Measurements from ENCODE around the gene C1orf35. TPM values are rescaled to one million over a fixed set of nuclear protein-coding genes. Genes with fewer than 3 reads are reported as not detected.
"Not testable (repeated sequence)": the region's sequence is repeated elsewhere in the genome, so short reads cannot be mapped to it uniquely, and the experiment has no call there.

C1orf35 gene
- total and polyA plus RNA-seq, 2 donors (not counting 1 experiment from before 2014, with no cell fraction given), result 4.8 to 7.6 TPM

DNA sequence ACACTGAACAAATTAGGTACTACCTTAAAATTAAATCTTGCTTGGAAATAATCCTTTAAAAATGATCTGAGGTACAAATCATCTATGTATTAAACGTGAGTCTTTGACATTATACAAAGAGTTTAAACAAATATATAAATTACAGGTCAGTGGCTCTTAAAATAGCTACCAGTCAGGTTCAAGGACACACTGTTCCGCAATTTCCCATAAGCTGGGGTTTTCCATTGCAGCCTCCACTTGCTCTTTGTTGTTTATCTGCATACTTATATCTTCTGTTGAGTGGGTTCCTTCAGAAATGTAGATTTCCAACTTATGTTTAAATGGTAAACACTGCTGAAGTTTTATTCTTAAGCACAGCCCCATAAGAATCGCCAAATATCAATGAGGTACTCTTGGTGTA lies 11.7 kb upstream of the C1orf35 start:
- Histone ChIP-seq H3K27me3 (ENCODE audit: control insufficient read depth, insufficient read depth, low read length) (no peaks in the 10 kb centered on the region), H3K79me2 (ENCODE audit: control insufficient read depth, insufficient read depth, low read length) (no peaks in the 10 kb centered on the region), H3K9me3 (ENCODE audit: control insufficient read depth, insufficient read depth, low read depth, low read length) (no peaks in the 10 kb centered on the region), H3K36me3 (ENCODE audit: control insufficient read depth, insufficient read depth, low read length) (no peaks in the 10 kb centered on the region), H2AFZ (ENCODE audit: low read length) (no peak overlapping the region), H3K9ac (ENCODE audit: insufficient read depth, low read length) (no peak overlapping the region), H3K4me1 (ENCODE audit: control insufficient read depth, extremely low read depth, insufficient read depth, low read length) (no peaks in the 10 kb centered on the region), H3K4me2 (ENCODE audit: extremely low read depth, insufficient read depth, low read length) (no peak overlapping the region), H4K20me1 (ENCODE audit: control insufficient read depth, extremely low read depth, insufficient read depth, low read length) (no peaks in the 10 kb centered on the region), H3K27ac (ENCODE audit: insufficient read depth, low read length) (no peak overlapping the region), H3K4me3 (replicated peaks in 1 of 4; ENCODE audit: control extremely low read depth in 1 of 4, insufficient read depth in 1 of 4, low read depth in 3 of 4, low read length in 4 of 4) (no peak overlapping the region)
- no peak for DNase-seq (ENCODE audit: low read depth in 2 of 2)
- TF ChIP-seq EZH2 (IDR thresholded peaks at IDR 0.05; ENCODE audit: low read length, missing control alignments) (no peak), CTCF (conservative IDR thresholded peaks at IDR 0.05 in 1 of 2, IDR thresholded peaks at IDR 0.05 in 1 of 2; ENCODE audit: low read depth in 1 of 2, low read length in 2 of 2) (no peak)

DNA sequence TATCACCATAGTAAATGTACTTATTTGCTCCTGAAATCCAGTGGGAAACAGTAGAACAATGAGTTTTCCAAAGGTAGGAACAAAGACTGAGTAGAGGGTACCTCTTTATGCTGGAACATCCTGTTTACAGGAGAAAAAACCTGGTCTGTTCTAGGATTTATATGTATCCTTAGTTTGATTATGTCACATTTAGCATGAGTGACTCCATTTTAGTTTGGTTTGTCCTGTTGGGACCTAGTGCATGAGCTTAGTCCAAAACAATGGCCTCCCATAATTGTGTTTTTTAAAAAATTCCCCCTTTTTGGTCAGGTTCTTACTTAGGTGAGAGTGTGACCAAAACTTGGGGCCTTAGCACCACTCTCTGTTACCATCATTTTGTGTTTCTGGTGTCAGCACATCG lies 9.5 kb upstream of the C1orf35 start:
- Histone ChIP-seq H3K4me2 (ENCODE audit: extremely low read depth, insufficient read depth, low read length) (no peak overlapping the region), H3K79me2 (ENCODE audit: control insufficient read depth, insufficient read depth, low read length) (peaks cover 13% of the 10 kb centered on the region), H4K20me1 (ENCODE audit: control insufficient read depth, extremely low read depth, insufficient read depth, low read length) (no peaks in the 10 kb centered on the region), H3K27me3 (ENCODE audit: control insufficient read depth, insufficient read depth, low read length) (no peaks in the 10 kb centered on the region), H3K4me1 (ENCODE audit: control insufficient read depth, extremely low read depth, insufficient read depth, low read length) (no peaks in the 10 kb centered on the region), H2AFZ (ENCODE audit: low read length) (no peak overlapping the region), H3K9me3 (ENCODE audit: control insufficient read depth, insufficient read depth, low read depth, low read length) (no peaks in the 10 kb centered on the region), H3K27ac (ENCODE audit: insufficient read depth, low read length) (no peak overlapping the region), H3K4me3 (replicated peaks in 1 of 4; ENCODE audit: control extremely low read depth in 1 of 4, insufficient read depth in 1 of 4, low read depth in 3 of 4, low read length in 4 of 4) (no peak overlapping the region), H3K9ac (ENCODE audit: insufficient read depth, low read length) (no peak overlapping the region), H3K36me3 (ENCODE audit: control insufficient read depth, insufficient read depth, low read length) (no peaks in the 10 kb centered on the region)
- TF ChIP-seq CTCF (conservative IDR thresholded peaks at IDR 0.05 in 1 of 2, IDR thresholded peaks at IDR 0.05 in 1 of 2; ENCODE audit: low read depth in 1 of 2, low read length in 2 of 2) (no peak), EZH2 (IDR thresholded peaks at IDR 0.05; ENCODE audit: low read length, missing control alignments) (no peak)
- DNase-seq (ENCODE audit: low read depth in 2 of 2), result no peak

GRCh38 chr1:228112167-228112566 lies 9.0 kb upstream of the C1orf35 start:
- no peaks in the 10 kb centered on the region for H3K27me3 ChIP-seq (ENCODE audit: control insufficient read depth, insufficient read depth, low read length)
- peaks cover 2% of the 10 kb centered on the region for H3K36me3 ChIP-seq (ENCODE audit: control insufficient read depth, insufficient read depth, low read length)
- no peaks in the 10 kb centered on the region for H4K20me1 ChIP-seq (ENCODE audit: control insufficient read depth, extremely low read depth, insufficient read depth, low read length)
- H3K4me2 ChIP-seq (ENCODE audit: extremely low read depth, insufficient read depth, low read length), result no peak overlapping the region
- H3K4me3 ChIP-seq (replicated peaks in 1 of 4; ENCODE audit: control extremely low read depth in 1 of 4, insufficient read depth in 1 of 4, low read depth in 3 of 4, low read length in 4 of 4), result no peak overlapping the region
- no peak for DNase-seq (ENCODE audit: low read depth in 2 of 2)
- H3K27ac ChIP-seq (ENCODE audit: insufficient read depth, low read length), result no peak overlapping the region
- no peak overlapping the region for H3K9ac ChIP-seq (ENCODE audit: insufficient read depth, low read length)
- TF ChIP-seq EZH2 (IDR thresholded peaks at IDR 0.05; ENCODE audit: low read length, missing control alignments), result no peak
- TF ChIP-seq CTCF (conservative IDR thresholded peaks at IDR 0.05 in 1 of 2, IDR thresholded peaks at IDR 0.05 in 1 of 2; ENCODE audit: low read depth in 1 of 2, low read length in 2 of 2), result no peak
- no peak overlapping the region for H2AFZ ChIP-seq (ENCODE audit: low read length)
- H3K9me3 ChIP-seq (ENCODE audit: control insufficient read depth, insufficient read depth, low read depth, low read length), result no peaks in the 10 kb centered on the region
- H3K4me1 ChIP-seq (ENCODE audit: control insufficient read depth, extremely low read depth, insufficient read depth, low read length), result no peaks in the 10 kb centered on the region
- peaks cover 13% of the 10 kb centered on the region for H3K79me2 ChIP-seq (ENCODE audit: control insufficient read depth, insufficient read depth, low read length)

DNA sequence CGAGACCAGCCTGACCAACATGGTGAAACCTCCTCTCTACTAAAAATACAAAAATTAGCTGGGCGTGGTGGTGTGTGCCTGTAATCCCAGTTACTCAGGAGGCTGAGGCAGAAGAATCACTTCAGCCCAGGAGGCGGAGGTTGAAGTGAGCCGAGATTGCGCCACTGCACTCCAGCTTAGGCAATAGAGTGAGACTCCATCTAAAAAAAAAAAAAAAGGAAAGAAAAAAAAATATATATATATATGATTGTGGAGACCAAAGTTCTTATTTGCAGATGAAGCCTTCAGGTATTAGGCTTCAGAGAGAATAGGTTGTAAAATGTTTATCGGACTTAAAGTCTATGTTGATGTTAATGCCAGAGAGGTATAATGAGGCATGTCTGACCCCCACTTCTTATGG lies 8.2 kb upstream of the C1orf35 start:
- DNase-seq (ENCODE audit: low read depth in 2 of 2); H3K4me1 ChIP-seq (ENCODE audit: control insufficient read depth, extremely low read depth, insufficient read depth, low read length); H3K4me2 ChIP-seq (ENCODE audit: extremely low read depth, insufficient read depth, low read length); H2AFZ ChIP-seq (ENCODE audit: low read length); H3K27me3 ChIP-seq (ENCODE audit: control insufficient read depth, insufficient read depth, low read length); H3K9me3 ChIP-seq (ENCODE audit: control insufficient read depth, insufficient read depth, low read depth, low read length); H4K20me1 ChIP-seq (ENCODE audit: control insufficient read depth, extremely low read depth, insufficient read depth, low read length); H3K27ac ChIP-seq (ENCODE audit: insufficient read depth, low read length); H3K9ac ChIP-seq (ENCODE audit: insufficient read depth, low read length); H3K36me3 ChIP-seq (ENCODE audit: control insufficient read depth, insufficient read depth, low read length); H3K4me3 ChIP-seq (replicated peaks in 1 of 4; ENCODE audit: control extremely low read depth in 1 of 4, insufficient read depth in 1 of 4, low read depth in 3 of 4, low read length in 4 of 4): not testable (repeated sequence)
- peaks cover 13% of the 10 kb centered on the region for H3K79me2 ChIP-seq (ENCODE audit: control insufficient read depth, insufficient read depth, low read length)
